ENCODE results near the gene MARCHF2.

The MARCHF2 gene

DNA sequence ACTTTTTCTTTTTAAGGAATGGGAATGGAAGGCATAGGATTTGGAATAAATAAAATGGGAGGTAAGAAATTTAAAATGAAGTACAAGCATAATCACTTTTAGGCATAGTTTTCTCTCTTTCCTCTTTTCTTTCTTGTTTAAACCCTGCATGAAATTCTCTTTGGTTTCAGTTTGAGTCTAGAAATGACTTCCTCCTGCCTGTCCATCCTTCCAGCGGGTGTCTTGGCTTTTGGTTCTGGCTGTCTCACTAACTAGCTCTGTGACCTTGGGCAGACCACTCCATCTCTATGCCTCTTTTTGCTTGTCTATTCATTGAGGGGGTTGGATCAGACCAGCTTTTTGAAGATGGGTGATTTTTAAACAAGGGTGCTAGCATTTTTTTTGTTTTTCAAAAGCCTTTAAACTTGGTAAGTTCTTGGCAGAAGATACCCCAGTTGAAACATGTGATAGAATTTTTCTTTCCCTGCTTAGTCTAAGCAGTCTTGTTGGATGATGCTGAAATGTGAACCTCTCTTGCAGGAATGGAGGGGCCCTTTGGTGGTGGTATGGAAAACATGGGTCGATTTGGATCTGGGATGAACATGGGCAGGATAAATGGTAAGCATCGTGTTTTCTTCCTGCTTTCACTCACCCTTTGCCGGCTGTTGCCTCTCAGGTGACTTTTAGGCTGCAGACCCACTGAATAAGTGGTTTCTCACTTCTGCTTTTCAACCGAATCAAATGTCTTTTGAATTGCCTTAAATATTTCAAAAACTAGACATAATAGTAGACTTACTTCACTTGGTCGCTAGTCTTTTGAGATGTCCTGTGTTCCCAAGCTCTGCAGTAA lies 60.8 kb downstream of the MARCHF2 start:
- TF ChIP-seq, protein P1, sequence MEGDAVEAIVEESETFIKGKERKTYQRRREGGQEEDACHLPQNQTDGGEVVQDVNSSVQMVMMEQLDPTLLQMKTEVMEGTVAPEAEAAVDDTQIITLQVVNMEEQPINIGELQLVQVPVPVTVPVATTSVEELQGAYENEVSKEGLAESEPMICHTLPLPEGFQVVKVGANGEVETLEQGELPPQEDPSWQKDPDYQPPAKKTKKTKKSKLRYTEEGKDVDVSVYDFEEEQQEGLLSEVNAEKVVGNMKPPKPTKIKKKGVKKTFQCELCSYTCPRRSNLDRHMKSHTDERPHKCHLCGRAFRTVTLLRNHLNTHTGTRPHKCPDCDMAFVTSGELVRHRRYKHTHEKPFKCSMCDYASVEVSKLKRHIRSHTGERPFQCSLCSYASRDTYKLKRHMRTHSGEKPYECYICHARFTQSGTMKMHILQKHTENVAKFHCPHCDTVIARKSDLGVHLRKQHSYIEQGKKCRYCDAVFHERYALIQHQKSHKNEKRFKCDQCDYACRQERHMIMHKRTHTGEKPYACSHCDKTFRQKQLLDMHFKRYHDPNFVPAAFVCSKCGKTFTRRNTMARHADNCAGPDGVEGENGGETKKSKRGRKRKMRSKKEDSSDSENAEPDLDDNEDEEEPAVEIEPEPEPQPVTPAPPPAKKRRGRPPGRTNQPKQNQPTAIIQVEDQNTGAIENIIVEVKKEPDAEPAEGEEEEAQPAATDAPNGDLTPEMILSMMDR (IDR thresholded peaks at IDR 0.05; ENCODE audit: low read depth, low read length, missing control alignments): no peak
- peak; percentile 40 for DNase-seq (ENCODE audit: low read depth)
- no peak overlapping the region for H3K4me3 ChIP-seq (ENCODE audit: low read depth, low read length)

DNA sequence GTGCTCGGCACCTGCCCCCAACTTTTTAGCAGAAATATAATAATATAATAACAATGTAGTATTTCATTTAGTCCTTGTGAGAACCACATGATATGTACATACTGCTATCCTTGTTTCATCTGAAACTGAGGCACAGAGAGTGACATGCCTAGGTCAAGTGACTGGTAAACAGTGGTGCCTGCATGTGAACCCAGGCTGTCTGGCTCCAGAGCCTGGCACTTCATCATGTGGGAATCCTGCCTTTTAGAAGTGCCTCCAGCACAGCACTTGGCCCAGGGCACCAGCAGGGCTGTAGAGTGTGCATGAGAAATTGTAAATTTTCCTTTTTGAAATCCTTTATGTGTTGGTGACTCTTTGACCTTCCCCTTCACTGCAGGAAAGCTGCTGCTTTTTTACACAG lies 61.9 kb downstream of the MARCHF2 start:
- TF ChIP-seq, protein P1 (IDR thresholded peaks at IDR 0.05; ENCODE audit: low read depth, low read length, missing control alignments): no peak
- DNase-seq (ENCODE audit: low read depth): no peak
- no peak overlapping the region for H3K4me3 ChIP-seq (ENCODE audit: low read depth, low read length)

GRCh38 chr19:8476524-8476923 lies 63.4 kb downstream of the MARCHF2 start:
- H3K4me3 ChIP-seq (ENCODE audit: low read depth, low read length): no peak overlapping the region
- DNase-seq (ENCODE audit: low read depth): no peak
- TF ChIP-seq, protein P1 (IDR thresholded peaks at IDR 0.05; ENCODE audit: low read depth, low read length, missing control alignments): no peak

DNA sequence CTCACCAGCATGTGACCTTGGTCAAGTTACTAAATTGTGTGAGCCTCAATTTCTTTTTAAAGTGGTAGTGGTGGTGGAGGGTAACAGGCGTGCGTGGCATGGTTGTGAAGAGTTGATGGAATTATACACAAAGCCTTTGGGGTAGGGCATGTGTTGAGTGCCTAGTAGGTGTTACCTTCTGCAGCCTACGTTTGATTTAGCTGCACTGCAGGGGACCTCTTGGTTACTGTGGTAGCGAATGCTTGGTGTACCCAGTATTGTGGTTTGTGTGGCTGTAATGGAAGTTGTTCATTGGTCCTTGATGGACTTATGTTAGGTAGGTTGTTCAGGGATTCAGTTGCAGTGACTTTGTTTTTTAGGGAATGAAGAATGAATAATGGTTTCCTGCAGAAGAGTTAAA lies 64.8 kb downstream of the MARCHF2 start:
- DNase-seq (ENCODE audit: low read depth): no peak
- TF ChIP-seq, protein P1 (IDR thresholded peaks at IDR 0.05; ENCODE audit: low read depth, low read length, missing control alignments): no peak
- no peak overlapping the region for H3K4me3 ChIP-seq (ENCODE audit: low read depth, low read length)

DNA sequence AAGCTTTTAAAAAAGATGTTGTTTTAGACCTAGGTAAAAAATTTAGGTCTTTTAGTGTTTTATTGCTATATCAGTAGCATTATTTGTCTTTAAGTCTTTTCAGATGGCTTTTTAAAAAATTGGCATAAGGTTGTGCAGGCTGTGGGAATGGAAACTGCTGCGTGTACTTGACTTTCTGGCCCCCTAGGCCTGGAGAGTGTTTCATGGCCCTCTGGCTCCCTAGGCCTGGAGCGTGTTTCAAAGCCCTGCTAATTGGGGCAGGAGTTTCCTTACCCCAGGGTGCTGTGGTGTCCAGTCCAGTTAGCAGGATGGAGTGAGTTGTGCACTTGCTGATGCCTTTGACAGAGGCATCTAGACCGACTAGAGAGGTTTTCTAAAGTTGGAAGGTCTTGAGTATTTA lies 65.5 kb downstream of the MARCHF2 start:
- TF ChIP-seq, protein P1 (IDR thresholded peaks at IDR 0.05; ENCODE audit: low read depth, low read length, missing control alignments): no peak
- no peak overlapping the region for H3K4me3 ChIP-seq (ENCODE audit: low read depth, low read length)
- no peak for DNase-seq (ENCODE audit: low read depth)

- TF ChIP-seq, protein P1 (IDR thresholded peaks at IDR 0.05; ENCODE audit: low read depth, low read length, missing control alignments): no peak
- no peak overlapping the region for H3K4me3 ChIP-seq (ENCODE audit: low read depth, low read length)
- DNase-seq (ENCODE audit: low read depth): no peak
These were observed 68.1 kb downstream of the MARCHF2 start for GRCh38 chr19:8481201-8481600.

DNA sequence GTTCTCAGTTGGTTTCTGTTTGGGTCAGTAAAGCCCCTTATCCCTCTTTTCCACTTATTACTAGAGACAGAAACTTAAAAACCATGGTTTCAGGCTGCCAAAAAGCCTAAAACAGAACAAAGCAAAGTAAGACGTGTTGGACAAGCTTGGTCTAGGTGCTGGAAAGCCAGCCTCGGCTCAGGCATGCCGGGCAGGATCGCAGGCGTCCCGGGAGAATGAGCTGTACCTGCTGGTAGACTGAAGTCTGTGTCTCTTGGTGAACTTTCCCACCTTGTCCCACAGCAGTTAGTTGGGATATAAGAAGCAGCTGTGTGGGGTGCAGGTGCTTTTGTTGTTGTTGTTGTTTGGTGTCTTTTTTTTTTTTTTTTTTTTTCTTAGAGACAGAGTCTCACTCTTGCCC lies 68.5 kb downstream of the MARCHF2 start:
- TF ChIP-seq, protein P1 (IDR thresholded peaks at IDR 0.05; ENCODE audit: low read depth, low read length, missing control alignments): no peak

More for the DNA sequence above, 68.5 kb downstream of the MARCHF2 start:
- H3K4me3 ChIP-seq (ENCODE audit: low read depth, low read length): no peak overlapping the region
- no peak for DNase-seq (ENCODE audit: low read depth)

Data from GM12864 (cell line).